DMS 273 (cell line): ENCODE measurements around the gene TRAPPC14.
A peak's percentile ranks its signal among the peaks of the same experiment; 100 is the strongest.
"Not testable (repeated sequence)": the region's sequence is repeated elsewhere in the genome, so short reads cannot be mapped to it uniquely, and the experiment has no call there.

ENCODE experiments used
- DNase-seq: peaks from one replicate; lab custom pipeline; 2025; ENCODE audit not compliant: unreplicated experiment; lab: John Stamatoyannopoulos, UW

The TRAPPC14 gene, protein sequence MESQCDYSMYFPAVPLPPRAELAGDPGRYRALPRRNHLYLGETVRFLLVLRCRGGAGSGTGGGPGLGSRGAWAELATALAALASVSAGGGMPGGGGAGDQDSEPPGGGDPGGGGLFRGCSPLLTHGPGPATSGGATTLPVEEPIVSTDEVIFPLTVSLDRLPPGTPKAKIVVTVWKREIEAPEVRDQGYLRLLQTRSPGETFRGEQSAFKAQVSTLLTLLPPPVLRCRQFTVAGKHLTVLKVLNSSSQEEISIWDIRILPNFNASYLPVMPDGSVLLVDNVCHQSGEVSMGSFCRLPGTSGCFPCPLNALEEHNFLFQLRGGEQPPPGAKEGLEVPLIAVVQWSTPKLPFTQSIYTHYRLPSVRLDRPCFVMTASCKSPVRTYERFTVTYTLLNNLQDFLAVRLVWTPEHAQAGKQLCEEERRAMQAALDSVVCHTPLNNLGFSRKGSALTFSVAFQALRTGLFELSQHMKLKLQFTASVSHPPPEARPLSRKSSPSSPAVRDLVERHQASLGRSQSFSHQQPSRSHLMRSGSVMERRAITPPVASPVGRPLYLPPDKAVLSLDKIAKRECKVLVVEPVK

GRCh38 chr7:100158229-100159098, at the start of gene TRAPPC14:
TRAPPC14 (minus strand) TSS chr7:100158723; CDS start chr7:100158499, 224 bp downstream.
- DNase-seq, result peak; percentile 98

- DNase-seq, result no peak
These were observed 45.9 kb upstream of the TRAPPC14 start for GRCh38 chr7:100204454-100204853.

DNA sequence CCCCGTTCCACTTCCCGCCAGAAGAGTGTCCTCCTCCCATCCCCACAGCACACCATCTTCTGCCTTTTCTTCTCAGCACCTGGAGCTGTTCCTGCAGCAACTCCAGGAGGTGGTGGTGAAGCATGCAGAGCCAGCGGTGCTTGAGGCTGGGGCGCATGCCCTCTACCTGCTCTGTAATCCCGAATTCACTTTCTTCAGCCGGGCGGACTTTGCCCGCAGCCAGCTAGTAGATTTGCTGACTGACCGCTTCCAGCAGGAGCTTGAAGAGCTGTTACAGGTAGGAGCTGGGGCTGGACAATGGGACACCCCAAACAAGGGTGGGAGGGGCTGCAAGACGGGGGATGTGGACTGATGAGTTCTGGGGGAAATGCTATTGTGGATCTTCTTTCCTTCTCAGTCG, 42.2 kb upstream of the TRAPPC14 start:
- DNase-seq, result no peak

- DNase-seq, result no peak
These were observed 39.7 kb upstream of the TRAPPC14 start for GRCh38 chr7:100198266-100198665.

- DNase-seq, result not testable (repeated sequence)
These were observed 37.4 kb upstream of the TRAPPC14 start for GRCh38 chr7:100195901-100196322.

DNA sequence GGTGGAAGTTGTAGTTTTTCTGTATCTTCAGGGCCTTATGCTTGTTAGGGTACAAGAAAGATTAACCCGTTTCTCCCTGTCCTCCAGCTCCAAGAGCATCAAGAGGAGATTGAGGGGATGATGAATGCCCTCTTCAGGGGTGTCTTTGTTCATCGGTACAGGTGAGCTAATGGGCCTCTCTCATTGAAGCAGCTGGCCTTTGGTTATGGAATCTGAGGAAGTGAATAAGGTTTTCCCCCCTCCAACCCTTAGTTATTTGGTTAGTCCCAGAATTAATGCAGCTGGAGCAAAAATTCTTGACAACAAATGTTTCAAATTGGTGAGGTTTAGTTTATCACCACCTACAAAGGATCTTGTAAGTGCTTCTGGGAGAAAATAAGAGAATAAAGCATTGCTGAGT, 36.7 kb upstream of the TRAPPC14 start:
- DNase-seq, result no peak

DNA sequence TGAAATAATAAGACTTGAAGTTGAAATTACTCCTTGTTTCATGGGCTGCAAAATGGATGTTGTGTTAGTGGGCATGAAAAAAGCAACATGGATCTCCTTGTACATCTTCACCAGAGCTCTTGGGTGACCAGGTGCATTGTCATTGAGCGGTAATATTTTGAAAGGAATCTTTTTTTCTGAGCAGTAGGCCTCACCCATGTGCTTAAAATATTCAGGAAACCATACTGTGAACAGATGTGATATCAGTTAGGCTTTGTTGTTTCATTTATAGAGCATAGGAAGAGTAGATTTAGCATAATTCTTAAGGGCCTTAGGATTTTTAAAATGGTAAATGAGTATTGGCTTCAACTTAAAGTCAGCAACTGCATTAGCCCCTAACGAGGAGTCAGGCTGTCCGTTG, 34.4 kb upstream of the TRAPPC14 start:
- DNase-seq, result no peak

DNA sequence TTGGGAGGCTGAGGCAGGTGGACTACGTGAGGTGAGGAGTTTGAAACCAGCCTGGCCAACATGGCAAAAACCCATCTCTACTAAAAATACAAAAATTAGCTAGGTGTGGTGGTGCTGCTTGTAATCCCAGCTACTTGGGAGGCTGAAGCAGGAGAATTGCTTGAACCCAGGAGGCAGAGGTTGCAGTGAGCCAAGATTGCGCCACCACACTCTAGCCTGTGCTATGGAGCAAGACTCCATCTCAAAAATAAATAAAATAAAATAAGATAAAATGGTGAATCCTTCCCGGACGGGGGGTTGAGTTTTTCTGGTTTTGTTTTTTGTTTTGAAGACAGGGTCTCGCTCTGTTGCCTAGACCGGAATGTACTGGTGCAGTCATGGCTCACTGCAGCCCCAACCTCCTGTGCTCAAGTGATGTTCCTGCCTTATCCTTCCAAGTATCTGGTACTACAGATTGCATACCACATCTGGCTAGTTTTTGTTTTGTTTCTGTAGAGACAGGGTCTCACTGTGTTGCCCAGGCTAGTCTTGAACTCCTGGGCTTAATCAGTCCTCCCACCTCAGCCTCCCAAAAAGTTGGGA, 33.8 kb upstream of the TRAPPC14 start:
- not testable (repeated sequence) for DNase-seq

GRCh38 chr7:100191775-100192174, 33.3 kb upstream of the TRAPPC14 start:
- no peak for DNase-seq

DNA sequence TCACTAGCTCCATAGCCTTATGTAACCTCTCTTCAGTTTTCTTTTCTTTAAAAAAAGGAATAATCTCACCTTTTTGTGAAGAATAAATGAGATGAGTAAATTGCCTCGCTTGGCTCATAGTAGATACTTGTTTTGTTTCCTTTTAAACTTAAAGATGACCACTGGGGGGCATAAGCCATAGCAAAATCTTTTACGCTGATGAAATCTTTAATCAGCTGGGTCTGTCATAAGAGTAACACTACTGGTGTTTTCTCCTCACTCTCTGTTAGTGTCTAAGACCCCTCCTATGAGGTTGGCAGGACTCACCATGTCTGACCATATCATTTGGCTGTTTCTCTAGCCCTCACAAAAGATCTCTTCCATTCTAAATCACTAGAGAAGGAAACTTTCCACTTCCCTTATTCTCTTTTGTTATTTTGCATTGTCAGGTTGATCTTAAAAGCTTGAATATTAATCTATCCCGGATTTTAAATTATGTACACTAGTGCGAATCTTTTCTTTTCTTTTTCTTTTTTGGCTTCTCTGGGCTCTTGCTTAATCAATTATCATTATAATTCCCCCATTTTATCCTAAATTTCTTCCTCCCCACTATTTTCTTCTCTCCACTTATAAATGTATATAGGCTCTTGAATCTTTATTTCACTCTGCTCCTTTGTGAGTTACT, 31.7 kb upstream of the TRAPPC14 start:
- peak; percentile 67 for DNase-seq

DNA sequence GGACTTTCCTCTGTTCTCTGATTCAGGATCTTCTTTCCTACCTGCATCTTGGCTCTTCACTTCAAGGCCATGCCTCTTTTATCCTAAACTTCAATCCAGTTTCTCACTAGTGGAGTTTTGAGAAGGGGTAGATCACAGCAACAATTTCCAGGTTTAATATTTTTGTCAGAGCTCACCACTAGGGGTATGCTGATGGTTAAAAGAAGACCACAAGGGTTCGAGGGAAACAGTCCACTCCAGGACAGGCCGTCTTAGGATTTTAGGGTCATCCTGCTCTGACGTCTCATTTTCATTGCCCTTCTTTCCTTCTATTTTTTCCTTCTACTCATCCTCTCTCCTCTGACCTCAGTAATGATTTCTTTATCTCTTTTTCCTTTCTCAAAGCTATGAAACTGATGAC, 30.5 kb upstream of the TRAPPC14 start:
- no peak for DNase-seq

DNA sequence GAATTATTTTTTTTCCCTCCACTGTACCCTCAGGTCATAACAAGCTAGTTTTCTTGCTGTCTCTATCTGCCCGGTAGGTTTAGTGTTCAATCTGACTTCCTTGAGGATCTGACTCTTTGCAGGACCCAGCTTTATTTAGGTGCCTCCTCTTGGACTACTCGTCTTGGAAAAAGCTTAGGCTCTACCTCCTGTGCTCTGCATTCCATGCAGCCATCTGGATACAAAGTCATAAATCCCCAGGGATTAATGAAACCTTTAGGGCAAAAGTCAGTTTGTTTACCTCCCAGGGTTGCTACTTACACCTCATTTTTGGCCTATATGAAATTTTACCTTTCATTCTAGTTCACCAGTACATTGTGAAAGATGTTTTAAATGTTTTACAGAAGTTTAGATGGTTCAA, 27.2 kb upstream of the TRAPPC14 start:
- DNase-seq, result peak; percentile 86

GRCh38 chr7:100183090-100183489, 24.6 kb upstream of the TRAPPC14 start:
- not testable (repeated sequence) for DNase-seq

DNA sequence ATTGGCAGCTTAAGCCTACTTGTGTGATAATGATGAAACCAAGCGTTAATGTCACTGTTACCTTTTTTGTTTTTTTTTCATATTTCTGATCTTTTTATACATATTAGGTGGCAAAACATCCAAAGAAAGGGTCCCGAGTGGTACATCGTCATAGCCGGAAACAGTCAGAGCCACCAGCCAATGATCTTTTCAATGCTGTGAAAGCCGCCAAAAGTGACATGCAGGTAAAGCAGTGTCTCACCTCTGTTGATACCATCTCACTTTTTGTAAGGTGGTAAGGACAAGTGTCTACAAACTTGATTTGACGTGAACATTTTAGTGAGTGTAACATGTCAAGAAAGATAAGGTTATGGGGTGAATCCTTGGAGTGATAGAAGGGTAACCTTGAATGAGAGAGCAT, 24.1 kb upstream of the TRAPPC14 start:
- DNase-seq, result not testable (repeated sequence)

DNA sequence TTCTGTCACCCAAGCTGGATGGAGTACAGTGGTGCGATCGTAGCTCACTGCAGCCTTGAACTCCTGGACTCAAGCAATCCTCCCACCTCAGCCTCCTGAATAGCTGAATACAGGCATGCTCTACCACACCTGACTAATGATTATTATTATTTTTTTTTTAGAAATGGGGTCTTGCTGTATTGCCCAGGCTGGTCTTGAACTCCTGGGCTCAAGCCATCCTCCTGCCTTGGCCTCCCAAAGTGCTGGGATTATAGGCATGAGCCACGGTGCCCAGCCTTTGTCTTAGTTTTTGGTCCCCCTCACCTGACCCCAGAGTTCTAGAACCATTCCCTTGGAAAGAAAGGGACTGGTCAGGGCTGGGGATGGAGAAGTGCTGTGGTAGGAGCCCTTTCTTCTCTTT, 21.6 kb upstream of the TRAPPC14 start:
- not testable (repeated sequence) for DNase-seq

GRCh38 chr7:100177045-100178001, 18.8 kb upstream of the TRAPPC14 start, which contains the start of the genes GPC2 and STAG3:
GPC2 (minus strand) TSS chr7:100177381; CDS start chr7:100177199, 182 bp downstream.
STAG3 (plus strand) TSS chr7:100177918; CDS start chr7:100180557, 2,639 bp downstream.
- peak; percentile 99 for DNase-seq

GRCh38 chr7:100176096-100177044, 17.8 kb upstream of the TRAPPC14 start:
- DNase-seq, result no peak

- DNase-seq, result no peak
These were observed 16.9 kb upstream of the TRAPPC14 start for GRCh38 chr7:100175296-100175935.
